ENCODE results near the gene CNTNAP2. TPM values are rescaled to one million over a fixed set of nuclear protein-coding genes. Genes with fewer than 3 reads are reported as not detected.

Gene CNTNAP2
- total RNA-seq, 1 experiment from 2014 or later = 60.0 TPM

GRCh38 chr7:147611431-147611830 is 1494.8 kb downstream of the CNTNAP2 start:
- no TSS peak for BruUV-seq (replicated peaks)
- no peaks in the 10 kb centered on the region for H3K36me3 ChIP-seq (ENCODE audit: insufficient read depth, low read length, poor library complexity, severe bottlenecking)
- CTCF ChIA-PET = no interaction called here

GRCh38 chr7:147635288-147635687 is 1518.7 kb downstream of the CNTNAP2 start:
- no peak for TF ChIP-seq CTCF (conservative IDR thresholded peaks at IDR 0.05; ENCODE audit: low read depth, low read length)
- ChIA-PET POLR2A (ENCODE audit: low non-redundant PET) (no interaction called here), CTCF (no interaction called here)
- Histone ChIP-seq H3K9me3 (ENCODE audit: low read depth, low read length, poor library complexity, severe bottlenecking) (no peaks in the 10 kb centered on the region), H3K4me3 (ENCODE audit: low read depth, low read length, poor library complexity, severe bottlenecking) (no peak overlapping the region), H3K27ac (ENCODE audit: low read depth, low read length, poor library complexity, severe bottlenecking) (no peak overlapping the region), H3K36me3 (ENCODE audit: insufficient read depth, low read length, poor library complexity, severe bottlenecking) (no peaks in the 10 kb centered on the region), H3K27me3 (replicated peaks; ENCODE audit: insufficient read depth, low read depth, low read length, poor library complexity) (no peaks in the 10 kb centered on the region), H3K4me1 (ENCODE audit: insufficient read depth, low read length, poor library complexity, severe bottlenecking) (no peaks in the 10 kb centered on the region)
- intact Hi-C loops (cut with micrococcal nuclease; ENCODE audit: unreplicated experiment) = no loop called here
- DNase-seq (ENCODE audit: low spot score) = no peak
- no TSS peak for BruUV-seq (replicated peaks)

More at GRCh38 chr7:147611431-147611830, 1494.8 kb downstream of the CNTNAP2 start:
- DNase-seq (ENCODE audit: low spot score) = no peak
- TF ChIP-seq CTCF (conservative IDR thresholded peaks at IDR 0.05; ENCODE audit: low read depth, low read length) (no peak), EZH2 (IDR thresholded peaks at IDR 0.05; ENCODE audit: borderline replicate concordance, low read depth, low read length, poor library complexity, severe bottlenecking) (no peak)
- intact Hi-C loops (cut with micrococcal nuclease; ENCODE audit: unreplicated experiment) = no loop called here
- Histone ChIP-seq H3K27me3 (replicated peaks; ENCODE audit: insufficient read depth, low read depth, low read length, poor library complexity) (no peaks in the 10 kb centered on the region), H3K4me3 (ENCODE audit: low read depth, low read length, poor library complexity, severe bottlenecking) (no peak overlapping the region), H3K9me3 (ENCODE audit: low read depth, low read length, poor library complexity, severe bottlenecking) (no peaks in the 10 kb centered on the region), H3K27ac (ENCODE audit: low read depth, low read length, poor library complexity, severe bottlenecking) (no peak overlapping the region), H3K4me1 (ENCODE audit: insufficient read depth, low read length, poor library complexity, severe bottlenecking) (no peaks in the 10 kb centered on the region)
- POLR2A ChIA-PET (ENCODE audit: low non-redundant PET) = no interaction called here

GRCh38 chr7:147636553-147636952 is 1520.0 kb downstream of the CNTNAP2 start:
- H3K36me3 ChIP-seq (ENCODE audit: insufficient read depth, low read length, poor library complexity, severe bottlenecking) = no peaks in the 10 kb centered on the region
- no peaks in the 10 kb centered on the region for H3K9me3 ChIP-seq (ENCODE audit: low read depth, low read length, poor library complexity, severe bottlenecking)
- no TSS peak for BruUV-seq (replicated peaks)
- no peaks in the 10 kb centered on the region for H3K27me3 ChIP-seq (replicated peaks; ENCODE audit: insufficient read depth, low read depth, low read length, poor library complexity)
- ChIA-PET POLR2A (ENCODE audit: low non-redundant PET) (no interaction called here), CTCF (no interaction called here)
- H3K4me3 ChIP-seq (ENCODE audit: low read depth, low read length, poor library complexity, severe bottlenecking) = no peak overlapping the region
- no peak for DNase-seq (ENCODE audit: low spot score)
- H3K27ac ChIP-seq (ENCODE audit: low read depth, low read length, poor library complexity, severe bottlenecking) = no peak overlapping the region
- intact Hi-C loops (cut with micrococcal nuclease; ENCODE audit: unreplicated experiment) = no loop called here
- H3K4me1 ChIP-seq (ENCODE audit: insufficient read depth, low read length, poor library complexity, severe bottlenecking) = no peaks in the 10 kb centered on the region
- TF ChIP-seq EZH2 (IDR thresholded peaks at IDR 0.05; ENCODE audit: borderline replicate concordance, low read depth, low read length, poor library complexity, severe bottlenecking) (no peak), CTCF (conservative IDR thresholded peaks at IDR 0.05; ENCODE audit: low read depth, low read length) (no peak)
